Adipocyte (in vitro differentiated cells): ENCODE results near the gene RGS14.

Experiments
- DNase-seq: peaks from one replicate; pipeline ENCODE4 v3.0.0-alpha.2; 2015; ENCODE audit warnings: low read depth
- H3K27me3 ChIP-seq: replicated peaks from 2 replicates; pipeline ENCODE4 v1.7.0; 2013; ENCODE audit warnings: mild to moderate bottlenecking, low read length, moderate library complexity; ENCODE audit not compliant: control insufficient read depth, insufficient read depth
- H3K36me3 ChIP-seq: 2 replicates; pipeline ENCODE4 v1.7.0; 2013; ENCODE audit warnings: low read length, mild to moderate bottlenecking, moderate library complexity; ENCODE audit not compliant: control insufficient read depth, insufficient read depth, severe bottlenecking
- H3K4me1 ChIP-seq: 2 replicates; pipeline ENCODE4 v1.7.0; 2013; ENCODE audit warnings: mild to moderate bottlenecking, low read length, moderate library complexity; ENCODE audit not compliant: control insufficient read depth, insufficient read depth
- H3K4me3 ChIP-seq: 2 replicates; pipeline ENCODE4 v1.7.0; 2013; ENCODE audit warnings: mild to moderate bottlenecking, low read length, moderate library complexity
- H3K9ac ChIP-seq: 2 replicates; pipeline ENCODE4 v1.7.0; 2013; ENCODE audit warnings: mild to moderate bottlenecking, low read length, moderate library complexity
- H3K9me3 ChIP-seq: 2 replicates; pipeline ENCODE4 v1.7.0; 2013; ENCODE audit warnings: mild to moderate bottlenecking, low read length, moderate library complexity; ENCODE audit not compliant: control insufficient read depth

The RGS14 gene

GRCh38 chr5:177402271-177403043 lies 44.7 kb downstream of the RGS14 start:
- DNase-seq: peak; percentile 42
- Histone ChIP-seq H3K9me3 (no peaks in the 10 kb centered on the region), H3K9ac (no peak overlapping the region), H3K36me3 (no peaks in the 10 kb centered on the region), H3K4me3 (no peak overlapping the region), H3K4me1 (peaks cover 12% of the 10 kb centered on the region), H3K27me3 (peaks cover 56% of the 10 kb centered on the region)

DNA sequence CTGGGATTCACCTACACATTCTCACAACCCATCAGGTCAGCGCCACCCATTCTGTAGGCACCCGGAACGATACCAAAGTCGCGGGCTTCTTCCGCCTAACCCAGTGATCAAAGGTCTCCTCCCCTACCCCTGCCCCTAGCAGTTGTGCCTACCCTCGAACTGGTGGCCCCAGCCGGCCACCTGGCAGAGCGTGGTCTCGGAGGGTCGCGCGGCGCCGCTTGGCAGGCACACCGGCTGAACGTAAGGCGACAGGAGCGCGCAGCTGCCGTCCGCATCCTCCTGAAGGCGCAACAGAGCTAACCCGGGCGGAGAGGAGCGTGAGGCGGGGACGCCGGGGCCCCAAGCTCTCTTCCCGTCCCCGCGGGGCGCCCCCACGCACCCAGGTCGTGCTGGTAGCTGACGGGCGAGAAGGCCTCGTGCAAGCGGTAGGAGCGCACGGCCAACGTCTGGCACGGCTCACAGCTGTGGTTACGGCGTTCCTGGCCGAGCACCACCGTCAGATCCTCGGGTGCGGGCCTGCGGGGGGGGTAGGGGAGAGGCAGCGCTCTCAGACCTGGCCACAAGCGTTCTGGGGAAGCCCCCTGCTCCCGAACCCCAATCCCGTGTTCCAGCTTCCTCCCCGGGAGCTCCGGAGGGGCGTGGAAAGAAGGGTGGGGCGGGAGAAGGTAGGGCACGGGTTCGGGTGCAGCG lies 45.5 kb downstream of the RGS14 start:
- H3K9me3 ChIP-seq: no peaks in the 10 kb centered on the region
- H3K9ac ChIP-seq: no peak overlapping the region
- DNase-seq: peak; percentile 26
- peak overlapping the region; percentile 77 for H3K4me3 ChIP-seq
- H3K4me1 ChIP-seq: peaks cover 12% of the 10 kb centered on the region
- H3K36me3 ChIP-seq: no peaks in the 10 kb centered on the region
- H3K27me3 ChIP-seq: peaks cover 54% of the 10 kb centered on the region

GRCh38 chr5:177403792-177404640 lies 46.3 kb downstream of the RGS14 start:
- H3K9ac ChIP-seq: peak overlapping the region; percentile 68
- no peaks in the 10 kb centered on the region for H3K9me3 ChIP-seq
- peak; percentile 86 for DNase-seq
- peaks cover 59% of the 10 kb centered on the region for H3K27me3 ChIP-seq
- H3K36me3 ChIP-seq: no peaks in the 10 kb centered on the region
- H3K4me1 ChIP-seq: peaks cover 12% of the 10 kb centered on the region
- H3K4me3 ChIP-seq: peak overlapping the region; percentile 77

DNA sequence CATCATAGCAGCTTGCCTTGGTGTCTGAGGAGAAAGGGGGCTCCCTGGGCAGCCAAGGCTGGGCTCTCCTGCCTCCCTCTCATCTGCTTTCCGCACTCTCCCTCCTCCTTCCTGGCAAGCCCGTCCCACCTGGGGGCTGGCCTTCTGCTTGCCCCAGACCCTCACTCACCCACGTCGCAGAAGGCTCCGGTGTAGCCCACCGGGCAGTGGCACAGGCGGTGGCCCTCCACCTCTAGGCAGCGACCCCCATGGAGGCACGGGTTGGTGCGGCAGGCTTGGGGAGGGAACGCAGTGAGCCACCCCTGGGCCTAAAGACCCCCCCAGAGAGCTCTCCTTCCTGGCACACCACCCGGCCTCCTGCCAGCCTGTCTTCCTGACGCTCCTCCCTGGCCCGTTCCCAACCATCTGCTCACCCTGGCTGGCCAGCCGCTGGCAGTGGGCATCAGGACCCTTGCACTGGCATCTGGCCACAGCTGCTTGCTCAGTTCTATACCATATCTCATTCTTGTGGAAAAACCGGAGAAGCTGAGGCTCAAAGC lies 47.0 kb downstream of the RGS14 start:
- peak overlapping the region; percentile 77 for H3K4me3 ChIP-seq
- H3K4me1 ChIP-seq: peaks cover 12% of the 10 kb centered on the region
- no peak for DNase-seq
- H3K27me3 ChIP-seq: peaks cover 58% of the 10 kb centered on the region
- H3K9me3 ChIP-seq: no peaks in the 10 kb centered on the region
- H3K9ac ChIP-seq: peak overlapping the region; percentile 40
- no peaks in the 10 kb centered on the region for H3K36me3 ChIP-seq

- Histone ChIP-seq H3K9ac (no peak overlapping the region), H3K4me1 (peaks cover 12% of the 10 kb centered on the region), H3K4me3 (no peak overlapping the region), H3K27me3 (peaks cover 52% of the 10 kb centered on the region), H3K36me3 (no peaks in the 10 kb centered on the region), H3K9me3 (no peaks in the 10 kb centered on the region)
- DNase-seq: no peak
These were observed 47.6 kb downstream of the RGS14 start for GRCh38 chr5:177405312-177405711.

DNA sequence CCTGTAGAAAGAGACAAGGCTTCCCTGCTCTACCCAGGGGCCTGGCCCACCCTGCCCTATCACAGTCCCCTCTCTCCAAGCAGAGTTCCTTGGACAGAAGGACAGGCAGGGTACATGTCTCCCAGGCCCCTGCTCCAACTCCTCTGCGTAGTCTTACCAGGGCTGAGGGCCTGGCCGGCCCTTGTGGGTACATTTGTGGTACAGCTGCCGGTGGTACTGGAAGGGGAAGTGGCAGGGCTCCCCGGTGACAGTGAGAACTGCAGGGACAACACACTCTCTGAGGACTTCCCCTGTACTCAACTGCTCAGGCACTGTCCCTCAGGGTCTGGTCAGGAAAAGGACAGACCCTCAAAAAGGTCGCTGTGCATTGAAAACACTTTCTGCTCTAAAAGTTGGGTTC lies 48.1 kb downstream of the RGS14 start:
- Histone ChIP-seq H3K9me3 (no peaks in the 10 kb centered on the region), H3K9ac (no peak overlapping the region), H3K4me1 (peaks cover 12% of the 10 kb centered on the region), H3K36me3 (no peaks in the 10 kb centered on the region), H3K27me3 (peaks cover 52% of the 10 kb centered on the region), H3K4me3 (no peak overlapping the region)
- no peak for DNase-seq

GRCh38 chr5:177409043-177409801 lies 51.5 kb downstream of the RGS14 start, which contains the start of gene F12:
Gene F12, minus strand, starts transcription at chr5:177409564. Its CDS starts 37 bp downstream, at chr5:177409527.
- H3K9ac ChIP-seq: no peak within 1 kb of the TSS
- peaks cover 47% of the 10 kb centered on the region for H3K27me3 ChIP-seq
- no peaks in the 10 kb centered on the region for H3K9me3 ChIP-seq
- no peak within 1 kb of the TSS for H3K4me3 ChIP-seq
- H3K4me1 ChIP-seq: peaks cover 3% of the 10 kb centered on the region
- DNase-seq: no peak
- H3K36me3 ChIP-seq: no peaks in the 10 kb centered on the region

- no peaks in the 10 kb centered on the region for H3K9me3 ChIP-seq
- H3K36me3 ChIP-seq: no peaks in the 10 kb centered on the region
- H3K27me3 ChIP-seq: peaks cover 48% of the 10 kb centered on the region
- H3K4me3 ChIP-seq: no peak overlapping the region
- H3K9ac ChIP-seq: no peak overlapping the region
- DNase-seq: no peak
- H3K4me1 ChIP-seq: no peaks in the 10 kb centered on the region
These were observed 52.9 kb downstream of the RGS14 start for GRCh38 chr5:177410575-177410974.

- Histone ChIP-seq H3K36me3 (no peaks in the 10 kb centered on the region), H3K9me3 (no peaks in the 10 kb centered on the region), H3K4me1 (peaks cover 6% of the 10 kb centered on the region), H3K4me3 (no peak overlapping the region), H3K9ac (no peak overlapping the region), H3K27me3 (peaks cover 41% of the 10 kb centered on the region)
- no peak for DNase-seq
These were observed 55.0 kb downstream of the RGS14 start for GRCh38 chr5:177412603-177413233.

DNA sequence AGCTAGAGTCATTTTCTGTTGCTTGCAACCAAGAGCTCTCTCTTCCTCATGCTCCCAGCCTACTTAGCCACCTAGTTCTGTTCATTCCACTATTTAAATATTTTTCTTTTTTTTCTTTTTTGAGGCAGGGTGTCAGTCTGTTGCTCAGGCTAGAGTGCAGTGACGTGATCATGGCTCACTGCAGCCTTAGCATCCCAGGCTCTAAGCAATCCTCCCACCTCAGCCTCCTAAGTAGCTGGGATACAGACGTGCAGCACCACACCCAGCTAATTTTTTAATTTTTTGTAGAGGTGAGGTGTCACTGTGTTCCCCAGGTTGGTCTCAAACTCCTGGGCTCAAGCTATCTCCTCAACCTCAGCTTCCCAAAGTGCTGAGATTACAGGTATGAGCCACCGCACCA lies 56.8 kb downstream of the RGS14 start:
- H3K27me3 ChIP-seq: peaks cover 28% of the 10 kb centered on the region
- H3K9me3 ChIP-seq: no peaks in the 10 kb centered on the region
- no peak overlapping the region for H3K9ac ChIP-seq
- H3K36me3 ChIP-seq: no peaks in the 10 kb centered on the region
- no peak for DNase-seq
- H3K4me3 ChIP-seq: no peak overlapping the region
- H3K4me1 ChIP-seq: peaks cover 6% of the 10 kb centered on the region
